ENCODE measurements around the gene KIAA1210. TPM values are rescaled to one million over a fixed set of nuclear protein-coding genes. Genes with fewer than 3 reads are reported as not detected.
A peak's percentile ranks its signal among the peaks of the same experiment; 100 is the strongest.

The KIAA1210 gene
- total and polyA plus RNA-seq, 2 of the 4 experiments (the other 2 are of a cell fraction), result not detected

- TF ChIP-seq CHD1 (IDR thresholded peaks at IDR 0.05; ENCODE audit: low read depth, low read length), result no peak
- TF ChIP-seq MAFK (IDR thresholded peaks at IDR 0.05; ENCODE audit: low read depth, low read length), result no peak
- TF ChIP-seq CEBPB (IDR thresholded peaks at IDR 0.05; ENCODE audit: low read depth, low read length), result no peak
- no peak for TF ChIP-seq NFE2L2 (IDR thresholded peaks at IDR 0.05; ENCODE audit: low read depth, low read length)
- no peak for TF ChIP-seq BHLHE40 (IDR thresholded peaks at IDR 0.05; ENCODE audit: low read depth, low read length)
- no peak for TF ChIP-seq USF2 (IDR thresholded peaks at IDR 0.05; ENCODE audit: low read depth, low read length)
- no peak for TF ChIP-seq RFX5 (IDR thresholded peaks at IDR 0.05; ENCODE audit: low read depth, low read length)
- TF ChIP-seq CTCF (conservative IDR thresholded peaks at IDR 0.05; ENCODE audit: low read depth, low read length), result no peak
- TF ChIP-seq RAD21 (IDR thresholded peaks at IDR 0.05; ENCODE audit: low read length), result no peak
- TF ChIP-seq FOS (IDR thresholded peaks at IDR 0.05; ENCODE audit: low read depth, low read length), result no peak
- TF ChIP-seq MXI1 (IDR thresholded peaks at IDR 0.05; ENCODE audit: borderline replicate concordance, low read depth, low read length), result no peak
- no peak for TF ChIP-seq POLR2A (IDR thresholded peaks at IDR 0.05; ENCODE audit: low read depth, low read length)
- no peak for TF ChIP-seq SMC3 (IDR thresholded peaks at IDR 0.05; ENCODE audit: low read depth, low read length)
- TF ChIP-seq MAZ (IDR thresholded peaks at IDR 0.05; ENCODE audit: borderline replicate concordance, low read depth, low read length), result no peak
- no peak for TF ChIP-seq RCOR1 (IDR thresholded peaks at IDR 0.05; ENCODE audit: insufficient replicate concordance, low read length)
- ATAC-seq (ENCODE audit: low read depth) (no peak), DNase-seq (peak; percentile 19)
- no peak overlapping the region for H2BK20ac ChIP-seq (ENCODE audit: low read depth, low read length)
- no peak overlapping the region for H2BK120ac ChIP-seq (ENCODE audit: low read depth, low read length)
- H2AFZ ChIP-seq (replicated peaks; ENCODE audit: low read length, poor library complexity), result no peak overlapping the region
- H2BK15ac ChIP-seq (ENCODE audit: low read depth, low read length), result no peak overlapping the region
- no peaks in the 10 kb centered on the region for H4K20me1 ChIP-seq (ENCODE audit: insufficient read depth, low read length)
- no peak overlapping the region for H3K4me3 ChIP-seq (ENCODE audit: insufficient read depth, low read depth, low read length)
- H4K91ac ChIP-seq (ENCODE audit: insufficient read depth, low read depth, low read length), result no peak overlapping the region
- CTCF ChIA-PET, result no interaction called here
- no peaks in the 10 kb centered on the region for H3K4me1 ChIP-seq (ENCODE audit: control insufficient read depth, insufficient read depth, low read length)
- H4K8ac ChIP-seq (ENCODE audit: low read depth in 2 of 2, low read length in 2 of 2), result no peak overlapping the region
- H3K27me3 ChIP-seq (ENCODE audit: control insufficient read depth, insufficient read depth, low read length), result peaks cover 8% of the 10 kb centered on the region
- WGBS, 2 experiments (ENCODE audit: extremely low coverage in 2 of 2, insufficient read length in 1 of 2), result no CpG with 5 or more reads among the region's 6 CpGs
- no peak overlapping the region for H2AK5ac ChIP-seq (ENCODE audit: low read depth, low read length)
- H3K9me3 ChIP-seq (ENCODE audit: control insufficient read depth, insufficient read depth, low read length), result no peaks in the 10 kb centered on the region
- no peak overlapping the region for H3K23ac ChIP-seq (ENCODE audit: low read depth, low read length)
- H3K36me3 ChIP-seq (ENCODE audit: control insufficient read depth, insufficient read depth, low read length), result no peaks in the 10 kb centered on the region
- H3K9me1 ChIP-seq (ENCODE audit: insufficient read depth, low read length), result no peaks in the 10 kb centered on the region
- no TSS peak for BruUV-seq (replicated peaks)
- in situ Hi-C loops (cut with MboI; ENCODE audit: low sequenced_read_pairs), result no loop called here
- no peaks in the 10 kb centered on the region for H3K79me1 ChIP-seq (ENCODE audit: low read depth in 1 of 2, low read length in 2 of 2)
- intact Hi-C loops (cut with micrococcal nuclease), result no loop called here
- H3K4me2 ChIP-seq (ENCODE audit: low read depth, low read length), result no peak overlapping the region; the same call in 1 of the 2 replicates
- H3K4ac ChIP-seq (ENCODE audit: low read depth, low read length), result no peak overlapping the region
- H3K9ac ChIP-seq (ENCODE audit: low read depth, low read length), result no peak overlapping the region
- H2AK9ac ChIP-seq (replicated peaks; ENCODE audit: low read depth, low read length, poor library complexity), result no peak overlapping the region
- H3K14ac ChIP-seq (replicated peaks; ENCODE audit: low read depth, low read length), result no peak overlapping the region
- dilution Hi-C loops (cut with HindIII; ENCODE audit: low sequenced_read_pairs, unreplicated experiment), result no loop called here
- H4K5ac ChIP-seq (ENCODE audit: low read depth, low read length), result no peak overlapping the region
- no peak overlapping the region for H3K56ac ChIP-seq (ENCODE audit: extremely low read depth, insufficient read depth, low read length)
- H2BK5ac ChIP-seq (ENCODE audit: low read depth, low read length, poor library complexity, severe bottlenecking), result no peak overlapping the region
- no peak overlapping the region for H3K27ac ChIP-seq (ENCODE audit: insufficient read depth, low read length)
- no peak overlapping the region for H3K18ac ChIP-seq (ENCODE audit: low read depth, low read length)
- POLR2A ChIA-PET (ENCODE audit: unreplicated experiment), result no interaction called here
Observed at GRCh38 chrX:119062750-119063374, 64.8 kb downstream of the KIAA1210 start.

Data from IMR-90 (cell line).